PFSK-1 (cell line): ENCODE data around the gene DALRD3.

ENCODE experiments used
- FOXP2 ChIP-seq: optimal IDR thresholded peaks from 2 replicates; pipeline ENCODE3; 2011; ENCODE audit warnings: borderline replicate concordance, control low read depth, inconsistent platforms; ENCODE audit not compliant: insufficient read depth; ENCODE audit errors: extremely low read length, extremely low read depth
- POLR2AphosphoS5 ChIP-seq: IDR thresholded peaks from 2 replicates; pipeline ENCODE4 v1.6.1; 2012; ENCODE audit warnings: low read depth, mild to moderate bottlenecking, control low read depth, low read length, moderate library complexity
- REST ChIP-seq, 2 experiments: IDR thresholded peaks; 2 replicates each; pipeline versions ENCODE4 v1.6.1 to v1.8.0; 2011 to 2012; ENCODE audit warnings: low read depth in 2 of 2, low read length in 2 of 2, control low read depth in 1 of 2, inconsistent platforms in 1 of 2, mild to moderate bottlenecking in 1 of 2, moderate library complexity in 1 of 2; ENCODE audit not compliant: insufficient read depth in 1 of 2
- SIN3A ChIP-seq: IDR thresholded peaks from 2 replicates; pipeline ENCODE4 v1.6.1; 2012; ENCODE audit warnings: mild to moderate bottlenecking, low read length, moderate library complexity, borderline replicate concordance; ENCODE audit not compliant: insufficient read depth
- TAF1 ChIP-seq: IDR thresholded peaks from 2 replicates; pipeline ENCODE4 v1.6.1; 2012; ENCODE audit warnings: low read length, control low read depth, borderline replicate concordance; ENCODE audit not compliant: insufficient read depth

The DALRD3 gene

GRCh38 chr3:49012441-49013017 is 5.9 kb downstream of the DALRD3 start:
- TF ChIP-seq FOXP2 (no peak), SIN3A (no peak), POLR2AphosphoS5 (no peak), REST (IDR thresholded peaks at IDR 0.05; ENCODE audit: insufficient read depth in 1 of 2, low read depth in 2 of 2, low read length in 2 of 2) (no peak), TAF1 (no peak)

- TF ChIP-seq REST (IDR thresholded peaks at IDR 0.05; ENCODE audit: insufficient read depth in 1 of 2, low read depth in 2 of 2, low read length in 2 of 2) (no peak), SIN3A (no peak), POLR2AphosphoS5 (no peak), TAF1 (no peak), FOXP2 (no peak)
Observed at GRCh38 chr3:49009396-49009795, 9.0 kb downstream of the DALRD3 start.

- no peak for TF ChIP-seq SIN3A
- no peak for TF ChIP-seq FOXP2
- TF ChIP-seq POLR2AphosphoS5, result no peak
- no peak for TF ChIP-seq TAF1
- no peak for TF ChIP-seq REST (IDR thresholded peaks at IDR 0.05; ENCODE audit: insufficient read depth in 1 of 2, low read depth in 2 of 2, low read length in 2 of 2)
Observed at GRCh38 chr3:49007771-49008528, 10.4 kb downstream of the DALRD3 start.

GRCh38 chr3:49007068-49007770 is 11.2 kb downstream of the DALRD3 start, which contains the start of gene WDR6:
TSS of gene WDR6 (plus strand) at chr3:49007391. CDS start at chr3:49007432, 41 bp downstream.
- TF ChIP-seq SIN3A, result peak; percentile 80; the same call in 1 of the 2 replicates
- TF ChIP-seq FOXP2, result no peak
- TF ChIP-seq TAF1, result peak; percentile 58; the same call in 1 of the 2 replicates
- TF ChIP-seq POLR2AphosphoS5, result peak; percentile 66; the same call in 1 of the 2 replicates
- no peak for TF ChIP-seq REST (IDR thresholded peaks at IDR 0.05; ENCODE audit: insufficient read depth in 1 of 2, low read depth in 2 of 2, low read length in 2 of 2)
